AG04449 (cell line): ENCODE data around the gene NME3.

Experiments used
- CTCF ChIA-PET: fragments of 350-600 bp; formaldehyde crosslinking; extraction: SDS; loops from one replicate; lab custom pipeline; 2021; ENCODE audit warnings: antibody characterized with exemption; lab: Yijun Ruan, JAX
- POLR2A ChIA-PET: fragments of 400-600, 350-600 bp; formaldehyde crosslinking; extraction: SDS; loops from one replicate; lab custom pipeline; 2020; ENCODE audit warnings: antibody characterized with exemption, inconsistent platforms; lab: Yijun Ruan, JAX
- DNase-seq: peaks from one replicate; pipeline ENCODE4 v3.0.0-alpha.2; 2010; ENCODE audit warnings: low read depth, low spot score
- H3K4me3 ChIP-seq: 2 replicates; pipeline ENCODE4 v1.5.1; 2011; ENCODE audit warnings: low read depth, mild to moderate bottlenecking, control low read depth, low read length
- TF ChIP-seq, protein P1 (sequence below): IDR thresholded peaks from one replicate; pipeline ENCODE4 v1.5.1; 2011; ENCODE audit warnings: mild to moderate bottlenecking, moderate library complexity, low read length, control low read depth, inconsistent platforms; ENCODE audit not compliant: insufficient read depth; ENCODE audit errors: missing control alignments

Gene NME3

DNA sequence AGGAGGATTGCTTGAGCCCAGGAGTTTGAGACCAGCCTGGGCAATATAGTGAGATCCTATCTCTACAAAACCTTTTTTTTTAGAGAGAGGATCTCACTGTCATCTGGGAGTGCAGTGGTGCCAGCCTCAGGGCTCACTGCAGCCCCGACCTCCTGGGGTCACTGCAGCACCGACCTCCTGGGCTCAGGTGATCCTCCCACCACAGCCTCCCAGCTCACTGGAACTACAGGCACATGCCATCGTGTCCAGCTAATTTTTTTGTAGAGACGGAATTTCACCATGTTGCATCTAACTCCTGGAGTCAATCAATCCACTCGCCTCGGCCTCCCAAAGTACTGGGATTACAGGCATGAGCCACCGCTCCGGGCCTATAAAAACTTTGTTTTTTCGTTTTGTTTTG, 50.0 kb downstream of the NME3 start:
- TF ChIP-seq, protein P1, sequence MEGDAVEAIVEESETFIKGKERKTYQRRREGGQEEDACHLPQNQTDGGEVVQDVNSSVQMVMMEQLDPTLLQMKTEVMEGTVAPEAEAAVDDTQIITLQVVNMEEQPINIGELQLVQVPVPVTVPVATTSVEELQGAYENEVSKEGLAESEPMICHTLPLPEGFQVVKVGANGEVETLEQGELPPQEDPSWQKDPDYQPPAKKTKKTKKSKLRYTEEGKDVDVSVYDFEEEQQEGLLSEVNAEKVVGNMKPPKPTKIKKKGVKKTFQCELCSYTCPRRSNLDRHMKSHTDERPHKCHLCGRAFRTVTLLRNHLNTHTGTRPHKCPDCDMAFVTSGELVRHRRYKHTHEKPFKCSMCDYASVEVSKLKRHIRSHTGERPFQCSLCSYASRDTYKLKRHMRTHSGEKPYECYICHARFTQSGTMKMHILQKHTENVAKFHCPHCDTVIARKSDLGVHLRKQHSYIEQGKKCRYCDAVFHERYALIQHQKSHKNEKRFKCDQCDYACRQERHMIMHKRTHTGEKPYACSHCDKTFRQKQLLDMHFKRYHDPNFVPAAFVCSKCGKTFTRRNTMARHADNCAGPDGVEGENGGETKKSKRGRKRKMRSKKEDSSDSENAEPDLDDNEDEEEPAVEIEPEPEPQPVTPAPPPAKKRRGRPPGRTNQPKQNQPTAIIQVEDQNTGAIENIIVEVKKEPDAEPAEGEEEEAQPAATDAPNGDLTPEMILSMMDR = no peak
- no peak for DNase-seq
- ChIA-PET CTCF (no interaction called here), POLR2A (no interaction called here)
- H3K4me3 ChIP-seq = no peak overlapping the region
